Mucosa of rectum (tissue), 2 donors: ENCODE results near the gene HIVEP3.

Experiments used
- H3K27ac ChIP-seq, 2 donors: one replicate each; pipeline ENCODE4 v1.7.0; 2013; ENCODE audit warnings: inconsistent platforms in 2 of 2, low read depth in 2 of 2, low read length in 2 of 2
- H3K27me3 ChIP-seq, 2 donors: one replicate each; pipeline ENCODE4 v1.7.0; 2013; ENCODE audit warnings: low read length in 2 of 2; ENCODE audit not compliant: control insufficient read depth in 2 of 2, insufficient read depth in 2 of 2
- H3K36me3 ChIP-seq, 2 donors: one replicate each; pipeline ENCODE4 v1.7.0; 2013; ENCODE audit warnings: low read length in 2 of 2; ENCODE audit not compliant: control insufficient read depth in 2 of 2, insufficient read depth in 2 of 2
- H3K4me1 ChIP-seq, 2 donors: one replicate each; pipeline ENCODE4 v1.7.0; 2013; ENCODE audit warnings: low read length in 2 of 2, mild to moderate bottlenecking in 1 of 2; ENCODE audit not compliant: control insufficient read depth in 2 of 2, insufficient read depth in 2 of 2
- H3K4me3 ChIP-seq, 2 donors: one replicate each; pipeline ENCODE4 v1.7.0; 2013; ENCODE audit warnings: low read length in 2 of 2
- H3K9ac ChIP-seq, 2 donors: one replicate each; pipeline ENCODE4 v1.7.0; 2013; ENCODE audit warnings: low read length in 2 of 2, low read depth in 1 of 2, mild to moderate bottlenecking in 1 of 2
- H3K9me3 ChIP-seq, 2 donors: one replicate each; pipeline ENCODE4 v1.7.0; 2013; ENCODE audit warnings: low read length in 2 of 2; ENCODE audit not compliant: control insufficient read depth in 2 of 2
- donor health status: healthy.
- donor health status: Normal muscosa, but diverticular disease.

The HIVEP3 gene

GRCh38 chr1:41614818-41615217, 303.9 kb downstream of the HIVEP3 start:
- no peaks in the 10 kb centered on the region for H3K36me3 ChIP-seq
- no peaks in the 10 kb centered on the region for H3K9me3 ChIP-seq
- H3K4me3 ChIP-seq, result no peak overlapping the region
- no peak overlapping the region for H3K27ac ChIP-seq
- H3K4me1 ChIP-seq, result peaks cover 0 to 2% of the 10 kb centered on the region in 2 donors
- H3K27me3 ChIP-seq, result no peaks in the 10 kb centered on the region
- H3K9ac ChIP-seq, result no peak overlapping the region

GRCh38 chr1:41613689-41614574, 304.8 kb downstream of the HIVEP3 start:
- no peak overlapping the region for H3K9ac ChIP-seq
- no peak overlapping the region for H3K27ac ChIP-seq
- no peaks in the 10 kb centered on the region for H3K9me3 ChIP-seq

GRCh38 chr1:41612953-41613352, 305.8 kb downstream of the HIVEP3 start:
- H3K36me3 ChIP-seq, result no peaks in the 10 kb centered on the region
- no peak overlapping the region for H3K9ac ChIP-seq
- H3K4me3 ChIP-seq, result no peak overlapping the region
- no peak overlapping the region for H3K27ac ChIP-seq
- no peaks in the 10 kb centered on the region for H3K27me3 ChIP-seq
- no peaks in the 10 kb centered on the region for H3K9me3 ChIP-seq
- H3K4me1 ChIP-seq, result no peaks in the 10 kb centered on the region

More at GRCh38 chr1:41613689-41614574, 304.8 kb downstream of the HIVEP3 start:
- H3K4me3 ChIP-seq, result no peak overlapping the region
- no peaks in the 10 kb centered on the region for H3K27me3 ChIP-seq
- H3K4me1 ChIP-seq, result peaks cover 0 to 2% of the 10 kb centered on the region in 2 donors
- no peaks in the 10 kb centered on the region for H3K36me3 ChIP-seq

GRCh38 chr1:41611932-41612450, 306.7 kb downstream of the HIVEP3 start:
- no peaks in the 10 kb centered on the region for H3K36me3 ChIP-seq
- no peak overlapping the region for H3K27ac ChIP-seq
- no peaks in the 10 kb centered on the region for H3K27me3 ChIP-seq
- no peaks in the 10 kb centered on the region for H3K4me1 ChIP-seq
- no peak overlapping the region for H3K9ac ChIP-seq
- no peak overlapping the region for H3K4me3 ChIP-seq
- H3K9me3 ChIP-seq, result no peaks in the 10 kb centered on the region

- no peaks in the 10 kb centered on the region for H3K4me1 ChIP-seq
- H3K36me3 ChIP-seq, result no peaks in the 10 kb centered on the region
- no peak overlapping the region for H3K9ac ChIP-seq
- no peak overlapping the region for H3K4me3 ChIP-seq
- H3K27me3 ChIP-seq, result no peaks in the 10 kb centered on the region
- H3K27ac ChIP-seq, result no peak overlapping the region
- H3K9me3 ChIP-seq, result no peaks in the 10 kb centered on the region
These were observed 307.4 kb downstream of the HIVEP3 start for GRCh38 chr1:41611068-41611931.

- H3K36me3 ChIP-seq, result no peaks in the 10 kb centered on the region
- no peaks in the 10 kb centered on the region for H3K4me1 ChIP-seq
- H3K27ac ChIP-seq, result no peak overlapping the region
- H3K9me3 ChIP-seq, result no peaks in the 10 kb centered on the region
- H3K9ac ChIP-seq, result no peak overlapping the region
- no peaks in the 10 kb centered on the region for H3K27me3 ChIP-seq
- H3K4me3 ChIP-seq, result no peak overlapping the region
These were observed 308.4 kb downstream of the HIVEP3 start for GRCh38 chr1:41610361-41610760.

GRCh38 chr1:41609166-41609883, 309.4 kb downstream of the HIVEP3 start:
- Histone ChIP-seq H3K27me3 (no peaks in the 10 kb centered on the region), H3K9me3 (no peaks in the 10 kb centered on the region), H3K27ac (no peak overlapping the region), H3K4me3 (no peak overlapping the region), H3K9ac (no peak overlapping the region), H3K36me3 (no peaks in the 10 kb centered on the region), H3K4me1 (no peaks in the 10 kb centered on the region)

- no peak overlapping the region for H3K27ac ChIP-seq
- H3K4me3 ChIP-seq, result no peak overlapping the region
- H3K27me3 ChIP-seq, result no peaks in the 10 kb centered on the region
- H3K9me3 ChIP-seq, result no peaks in the 10 kb centered on the region
- no peak overlapping the region for H3K9ac ChIP-seq
- H3K36me3 ChIP-seq, result no peaks in the 10 kb centered on the region
- no peaks in the 10 kb centered on the region for H3K4me1 ChIP-seq
These were observed 310.5 kb downstream of the HIVEP3 start for GRCh38 chr1:41608211-41608610.

GRCh38 chr1:41607808-41608207, 310.9 kb downstream of the HIVEP3 start:
- no peaks in the 10 kb centered on the region for H3K27me3 ChIP-seq
- H3K9me3 ChIP-seq, result no peaks in the 10 kb centered on the region
- no peaks in the 10 kb centered on the region for H3K36me3 ChIP-seq
- no peak overlapping the region for H3K27ac ChIP-seq
- no peak overlapping the region for H3K9ac ChIP-seq
- H3K4me3 ChIP-seq, result no peak overlapping the region
- no peaks in the 10 kb centered on the region for H3K4me1 ChIP-seq
